Heart left ventricle (tissue), 13 donors: ENCODE data around the gene MICAL2.

Experiments used
- CTCF ChIP-seq, 12 donors: fragments of 200-600 bp; sonication (generic) in 4 of 12; IDR thresholded peaks; one replicate each; pipeline versions ENCODE4 v1.5.0 to v1.8.0; 2018 to 2022; ENCODE audit warnings: antibody characterized with exemption in 12 of 12, mild to moderate bottlenecking in 5 of 12
- POLR2A ChIP-seq, 2 donors: fragments of 450-650 bp; IDR thresholded peaks; one replicate each; pipeline ENCODE4 v1.6.1; 2017; ENCODE audit warnings: antibody characterized with exemption in 2 of 2, mild to moderate bottlenecking in 2 of 2, moderate library complexity in 2 of 2
- donor health status: ischemic (EF 13 %, LVEDD 7.1; RV severe dilation, severe dysfunction).
- donor health status: DM: no; HTN: yes; CAD: no.
- donor health status: DM: no; HTN: no; CAD: no.
- donor health status: ischemic (EF 25% LVEDD 6.9; RV normal size, moderate dysfunction).
- donor health status: ischemic (EF 25% LVEDD 5.7; RV mildly dilated, moderate dysfunction).
- donor health status: ischemic (EF 35%, LVEDD 5.7; RV mildly dilated, moderate dysfunction).
- donor health status: nonischemic (EF 11% LVEDD 7.7; RV severe dilation, severe dysfunction).
- donor health status: DM: yes; HTN: yes; CAD: no.
- donor health status: PGD.
- donor health status: ischemic (EF 29% LVEDD 5.4; RV normal size, mild dysfunction).
- donor health status: nonischemic (EF 23%, LVEDD 6.1; RV moderate dilation, normal function).

DNA sequence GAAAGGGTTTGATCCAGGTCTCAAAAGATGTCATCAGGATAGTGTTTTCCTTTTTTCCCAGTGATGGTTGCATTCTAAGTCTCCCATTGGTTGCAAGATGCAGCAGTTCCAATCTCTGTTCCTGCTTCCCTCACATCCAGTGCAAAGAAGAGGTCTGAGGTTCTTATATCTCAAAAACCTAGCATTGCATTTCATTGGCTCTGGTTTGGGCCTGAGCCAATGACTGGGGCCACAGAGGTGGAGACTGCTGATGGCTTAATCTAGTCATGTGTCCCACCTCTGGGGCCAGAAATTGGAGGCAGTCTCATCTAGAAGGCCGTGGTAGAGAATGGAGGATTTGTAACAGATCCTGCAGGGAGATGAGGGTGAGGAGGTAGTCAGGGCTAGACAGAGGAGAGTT is 13.2 kb upstream of the MICAL2 start:
- TF ChIP-seq POLR2A (IDR thresholded peaks at IDR 0.05) (no peak), CTCF (IDR thresholded peaks at IDR 0.05) (no peak)
